Measurements from ENCODE around the gene GPR146.

The GPR146 gene

GRCh38 chr7:1104516-1105179, 60.3 kb downstream of the GPR146 start:
- Histone ChIP-seq H3K79me2 (ENCODE audit: insufficient read depth, low read length) (no peaks in the 10 kb centered on the region), H3K9ac (ENCODE audit: low read length) (no peak overlapping the region), H3K27ac (ENCODE audit: low read depth, low read length) (no peak overlapping the region), H3F3A (ENCODE audit: insufficient read depth) (no peaks in the 10 kb centered on the region), H3K9me3 (ENCODE audit: insufficient read depth, low read length) (no peaks in the 10 kb centered on the region), H3K4me2 (ENCODE audit: low read depth, low read length, poor library complexity, severe bottlenecking) (no peak overlapping the region), H3K27me3 (ENCODE audit: low read length) (no peaks in the 10 kb centered on the region), H3K4me3 (ENCODE audit: insufficient read depth, low read length, poor library complexity, severe bottlenecking) (no peak overlapping the region), H2AFZ (ENCODE audit: low read depth, low read length, severe bottlenecking) (no peak overlapping the region), H3K9me2 (replicated peaks; ENCODE audit: insufficient read depth, low read length) (no peaks in the 10 kb centered on the region), H4K20me1 (ENCODE audit: low read depth, low read length) (no peaks in the 10 kb centered on the region), H3K36me3 (ENCODE audit: low read length) (no peaks in the 10 kb centered on the region)
- TF ChIP-seq, protein P1, sequence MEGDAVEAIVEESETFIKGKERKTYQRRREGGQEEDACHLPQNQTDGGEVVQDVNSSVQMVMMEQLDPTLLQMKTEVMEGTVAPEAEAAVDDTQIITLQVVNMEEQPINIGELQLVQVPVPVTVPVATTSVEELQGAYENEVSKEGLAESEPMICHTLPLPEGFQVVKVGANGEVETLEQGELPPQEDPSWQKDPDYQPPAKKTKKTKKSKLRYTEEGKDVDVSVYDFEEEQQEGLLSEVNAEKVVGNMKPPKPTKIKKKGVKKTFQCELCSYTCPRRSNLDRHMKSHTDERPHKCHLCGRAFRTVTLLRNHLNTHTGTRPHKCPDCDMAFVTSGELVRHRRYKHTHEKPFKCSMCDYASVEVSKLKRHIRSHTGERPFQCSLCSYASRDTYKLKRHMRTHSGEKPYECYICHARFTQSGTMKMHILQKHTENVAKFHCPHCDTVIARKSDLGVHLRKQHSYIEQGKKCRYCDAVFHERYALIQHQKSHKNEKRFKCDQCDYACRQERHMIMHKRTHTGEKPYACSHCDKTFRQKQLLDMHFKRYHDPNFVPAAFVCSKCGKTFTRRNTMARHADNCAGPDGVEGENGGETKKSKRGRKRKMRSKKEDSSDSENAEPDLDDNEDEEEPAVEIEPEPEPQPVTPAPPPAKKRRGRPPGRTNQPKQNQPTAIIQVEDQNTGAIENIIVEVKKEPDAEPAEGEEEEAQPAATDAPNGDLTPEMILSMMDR (IDR thresholded peaks at IDR 0.05; ENCODE audit: insufficient read depth, low read length, poor library complexity, severe bottlenecking) = no peak
- TF ChIP-seq EZH2phosphoT487 (conservative IDR thresholded peaks at IDR 0.05; ENCODE audit: low read length) = no peak

DNA sequence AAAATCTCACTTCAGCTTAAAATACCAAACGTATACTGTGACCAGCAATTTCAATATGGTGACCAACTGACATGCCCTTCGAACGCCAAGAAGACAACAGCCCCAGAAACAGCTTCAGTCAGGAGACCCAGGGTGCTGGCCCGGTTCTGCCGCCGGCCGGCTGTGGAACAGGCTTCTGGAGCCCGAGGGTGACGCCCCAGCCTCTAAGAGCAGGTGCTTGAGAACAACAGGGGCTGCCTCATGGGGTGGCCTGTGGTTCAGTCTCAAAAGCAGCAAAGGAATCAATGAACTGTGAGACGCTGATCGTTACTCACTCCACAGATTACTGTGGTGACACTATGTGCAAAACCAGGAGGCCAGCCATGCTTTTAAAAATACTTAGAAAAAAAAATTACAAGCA, 60.8 kb downstream of the GPR146 start:
- no peak overlapping the region for H2AFZ ChIP-seq (ENCODE audit: low read depth, low read length, severe bottlenecking)
- no peak overlapping the region for H3K4me2 ChIP-seq (ENCODE audit: low read depth, low read length, poor library complexity, severe bottlenecking)
- H3K36me3 ChIP-seq (ENCODE audit: low read length) = no peaks in the 10 kb centered on the region
- H3K27ac ChIP-seq (ENCODE audit: low read depth, low read length) = no peak overlapping the region
- H3K9ac ChIP-seq (ENCODE audit: low read length) = no peak overlapping the region
- H3F3A ChIP-seq (ENCODE audit: insufficient read depth) = no peaks in the 10 kb centered on the region
- H4K20me1 ChIP-seq (ENCODE audit: low read depth, low read length) = no peaks in the 10 kb centered on the region
- no peaks in the 10 kb centered on the region for H3K9me3 ChIP-seq (ENCODE audit: insufficient read depth, low read length)
- no peaks in the 10 kb centered on the region for H3K27me3 ChIP-seq (ENCODE audit: low read length)
- H3K79me2 ChIP-seq (ENCODE audit: insufficient read depth, low read length) = no peaks in the 10 kb centered on the region
- TF ChIP-seq, protein P1 (IDR thresholded peaks at IDR 0.05; ENCODE audit: insufficient read depth, low read length, poor library complexity, severe bottlenecking) = no peak
- TF ChIP-seq EZH2phosphoT487 (conservative IDR thresholded peaks at IDR 0.05; ENCODE audit: low read length) = no peak
- H3K9me2 ChIP-seq (replicated peaks; ENCODE audit: insufficient read depth, low read length) = no peaks in the 10 kb centered on the region
- H3K4me3 ChIP-seq (ENCODE audit: insufficient read depth, low read length, poor library complexity, severe bottlenecking) = no peak overlapping the region

DNA sequence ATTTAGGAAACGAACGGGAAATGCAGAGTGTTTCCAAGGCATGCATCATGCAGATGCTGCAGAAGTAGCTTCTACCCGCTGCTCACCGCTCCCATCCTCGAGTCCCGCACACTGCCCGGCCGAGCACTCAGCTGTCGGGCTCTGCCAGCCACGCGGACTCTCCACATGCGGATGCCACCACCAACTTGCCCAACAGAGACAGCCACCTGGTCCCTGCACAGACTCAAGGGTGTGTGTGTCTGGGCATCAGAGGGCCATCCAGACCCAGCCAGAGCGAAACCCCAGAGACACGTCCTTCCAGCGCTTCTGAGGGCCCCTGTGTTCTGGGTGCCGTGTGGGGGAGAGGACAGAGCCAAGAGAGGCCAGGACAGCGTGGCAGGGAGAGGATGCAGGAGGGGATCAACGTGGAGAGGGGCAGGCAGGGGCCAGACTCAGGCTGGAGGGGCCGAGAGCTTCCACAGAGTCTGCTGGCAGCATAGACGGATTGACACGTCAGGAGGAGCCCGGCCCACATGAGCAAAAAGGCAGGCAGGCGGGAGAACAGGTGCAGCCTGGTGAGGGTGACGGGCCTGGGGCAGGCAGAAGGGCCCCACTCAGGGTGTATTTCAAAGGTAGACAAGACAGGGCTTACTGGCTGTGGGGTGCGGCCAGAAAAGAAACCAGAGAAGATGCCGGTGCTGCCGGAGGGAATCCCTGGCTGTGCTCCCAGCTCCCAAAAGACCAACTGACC, 61.9 kb downstream of the GPR146 start:
- no peak overlapping the region for H3K9ac ChIP-seq (ENCODE audit: low read length)
- H3K27me3 ChIP-seq (ENCODE audit: low read length) = no peaks in the 10 kb centered on the region
- TF ChIP-seq, protein P1 (IDR thresholded peaks at IDR 0.05; ENCODE audit: insufficient read depth, low read length, poor library complexity, severe bottlenecking) = no peak
- no peak for TF ChIP-seq EZH2phosphoT487 (conservative IDR thresholded peaks at IDR 0.05; ENCODE audit: low read length)
- H2AFZ ChIP-seq (ENCODE audit: low read depth, low read length, severe bottlenecking) = no peak overlapping the region
- H3K4me3 ChIP-seq (ENCODE audit: insufficient read depth, low read length, poor library complexity, severe bottlenecking) = no peak overlapping the region
- no peaks in the 10 kb centered on the region for H4K20me1 ChIP-seq (ENCODE audit: low read depth, low read length)
- H3K4me2 ChIP-seq (ENCODE audit: low read depth, low read length, poor library complexity, severe bottlenecking) = no peak overlapping the region
- no peaks in the 10 kb centered on the region for H3K9me2 ChIP-seq (replicated peaks; ENCODE audit: insufficient read depth, low read length)
- no peaks in the 10 kb centered on the region for H3K9me3 ChIP-seq (ENCODE audit: insufficient read depth, low read length)
- H3K36me3 ChIP-seq (ENCODE audit: low read length) = no peaks in the 10 kb centered on the region
- H3K79me2 ChIP-seq (ENCODE audit: insufficient read depth, low read length) = no peaks in the 10 kb centered on the region
- H3K27ac ChIP-seq (ENCODE audit: low read depth, low read length) = no peak overlapping the region
- no peaks in the 10 kb centered on the region for H3F3A ChIP-seq (ENCODE audit: insufficient read depth)
